ENCODE data around the gene NPAS2. TPM values are rescaled to one million over a fixed set of nuclear protein-coding genes. Genes with fewer than 3 reads are reported as not detected.

The NPAS2 gene
- total RNA-seq, 1 experiment from 2014 or later, result not detected

DNA sequence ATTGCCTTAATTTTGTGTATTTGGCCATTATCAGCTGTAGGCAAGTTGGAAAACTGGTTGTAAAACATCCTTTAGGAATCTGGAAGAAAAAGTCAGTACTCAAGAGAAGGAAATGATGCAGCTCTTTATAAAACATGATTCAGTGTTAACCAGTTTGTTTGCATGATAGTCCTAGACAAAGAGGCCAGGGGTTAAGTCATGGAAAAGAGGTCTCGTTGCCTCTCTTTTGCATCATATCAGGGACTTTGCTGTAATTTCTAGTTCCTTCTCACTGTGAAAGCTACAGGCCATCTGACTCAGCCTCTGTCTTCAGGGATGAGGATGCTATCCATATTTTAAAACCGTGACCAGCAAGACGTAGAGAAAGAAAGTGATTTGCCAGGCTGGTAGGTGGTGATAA, 38.0 kb downstream of the NPAS2 start:
- Histone ChIP-seq H3K4me2 (ENCODE audit: low read depth, low read length, poor library complexity, severe bottlenecking) (no peak overlapping the region), H3K36me3 (ENCODE audit: insufficient read depth, low read length) (no peaks in the 10 kb centered on the region), H2AFZ (ENCODE audit: low read length) (no peak overlapping the region), H3K27ac (ENCODE audit: low read length) (no peak overlapping the region), H3K9me3 (ENCODE audit: low read length) (no peaks in the 10 kb centered on the region), H3K27me3 (ENCODE audit: low read length) (no peaks in the 10 kb centered on the region), H3K4me1 (ENCODE audit: low read length) (peaks cover 10% of the 10 kb centered on the region), H3K4me3 (ENCODE audit: low read length) (no peak overlapping the region), H4K20me1 (ENCODE audit: insufficient read depth, low read depth, low read length) (no peaks in the 10 kb centered on the region), H3K79me2 (ENCODE audit: low read length) (no peaks in the 10 kb centered on the region), H3K9me2 (replicated peaks; ENCODE audit: insufficient read depth, low read length) (no peaks in the 10 kb centered on the region), H3K9ac (ENCODE audit: low read length) (no peak overlapping the region)
- no peak for DNase-seq

- Histone ChIP-seq H3K9me2 (replicated peaks; ENCODE audit: insufficient read depth, low read length) (no peaks in the 10 kb centered on the region), H2AFZ (ENCODE audit: low read length) (no peak overlapping the region), H3K27me3 (ENCODE audit: low read length) (no peaks in the 10 kb centered on the region), H3K4me2 (ENCODE audit: low read depth, low read length, poor library complexity, severe bottlenecking) (no peak overlapping the region), H3K4me3 (ENCODE audit: low read length) (no peak overlapping the region), H3K36me3 (ENCODE audit: insufficient read depth, low read length) (no peaks in the 10 kb centered on the region), H3K79me2 (ENCODE audit: low read length) (no peaks in the 10 kb centered on the region), H3K4me1 (ENCODE audit: low read length) (no peaks in the 10 kb centered on the region), H3K9ac (ENCODE audit: low read length) (no peak overlapping the region), H4K20me1 (ENCODE audit: insufficient read depth, low read depth, low read length) (no peaks in the 10 kb centered on the region), H3K27ac (ENCODE audit: low read length) (no peak overlapping the region), H3K9me3 (ENCODE audit: low read length) (no peaks in the 10 kb centered on the region)
- no peak for DNase-seq
Measured at GRCh38 chr2:100859902-100860301, 40.0 kb downstream of the NPAS2 start.

GRCh38 chr2:100861340-100861739, 41.4 kb downstream of the NPAS2 start:
- H3K79me2 ChIP-seq (ENCODE audit: low read length), result no peaks in the 10 kb centered on the region
- no peaks in the 10 kb centered on the region for H3K9me2 ChIP-seq (replicated peaks; ENCODE audit: insufficient read depth, low read length)
- H3K4me2 ChIP-seq (ENCODE audit: low read depth, low read length, poor library complexity, severe bottlenecking), result no peak overlapping the region
- DNase-seq, result no peak
- H3K9me3 ChIP-seq (ENCODE audit: low read length), result no peaks in the 10 kb centered on the region
- H4K20me1 ChIP-seq (ENCODE audit: insufficient read depth, low read depth, low read length), result no peaks in the 10 kb centered on the region
- no peak overlapping the region for H2AFZ ChIP-seq (ENCODE audit: low read length)
- H3K9ac ChIP-seq (ENCODE audit: low read length), result no peak overlapping the region
- no peaks in the 10 kb centered on the region for H3K36me3 ChIP-seq (ENCODE audit: insufficient read depth, low read length)
- no peaks in the 10 kb centered on the region for H3K4me1 ChIP-seq (ENCODE audit: low read length)
- H3K27ac ChIP-seq (ENCODE audit: low read length), result no peak overlapping the region
- H3K4me3 ChIP-seq (ENCODE audit: low read length), result no peak overlapping the region
- no peaks in the 10 kb centered on the region for H3K27me3 ChIP-seq (ENCODE audit: low read length)

DNA sequence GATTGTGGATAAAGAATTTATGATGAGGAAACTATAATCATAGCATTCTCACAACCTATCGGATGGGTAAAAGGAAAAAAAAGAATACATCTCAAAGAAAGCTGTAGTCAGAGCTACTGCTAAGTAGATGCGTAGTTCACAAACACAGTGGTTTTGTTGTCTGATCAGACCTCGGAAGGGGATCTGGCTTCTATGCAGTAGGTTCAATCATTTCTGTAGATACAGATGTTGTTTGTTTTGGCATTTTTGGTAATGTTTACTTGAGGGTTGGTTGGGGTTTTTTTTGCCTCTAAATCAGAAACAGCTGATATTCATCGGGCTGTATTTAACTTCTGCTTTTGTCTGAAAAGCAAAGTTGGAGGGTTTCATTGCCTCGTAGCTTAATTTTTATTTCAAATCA, 42.1 kb downstream of the NPAS2 start:
- H3K36me3 ChIP-seq (ENCODE audit: insufficient read depth, low read length), result no peaks in the 10 kb centered on the region
- no peaks in the 10 kb centered on the region for H3K4me1 ChIP-seq (ENCODE audit: low read length)
- H3K9ac ChIP-seq (ENCODE audit: low read length), result no peak overlapping the region
- no peaks in the 10 kb centered on the region for H3K79me2 ChIP-seq (ENCODE audit: low read length)
- H3K9me3 ChIP-seq (ENCODE audit: low read length), result no peaks in the 10 kb centered on the region
- H3K27me3 ChIP-seq (ENCODE audit: low read length), result no peaks in the 10 kb centered on the region
- H3K4me3 ChIP-seq (ENCODE audit: low read length), result no peak overlapping the region
- H3K9me2 ChIP-seq (replicated peaks; ENCODE audit: insufficient read depth, low read length), result no peaks in the 10 kb centered on the region
- no peak overlapping the region for H3K27ac ChIP-seq (ENCODE audit: low read length)
- H3K4me2 ChIP-seq (ENCODE audit: low read depth, low read length, poor library complexity, severe bottlenecking), result no peak overlapping the region
- DNase-seq, result no peak
- H2AFZ ChIP-seq (ENCODE audit: low read length), result no peak overlapping the region
- H4K20me1 ChIP-seq (ENCODE audit: insufficient read depth, low read depth, low read length), result no peaks in the 10 kb centered on the region

DNA sequence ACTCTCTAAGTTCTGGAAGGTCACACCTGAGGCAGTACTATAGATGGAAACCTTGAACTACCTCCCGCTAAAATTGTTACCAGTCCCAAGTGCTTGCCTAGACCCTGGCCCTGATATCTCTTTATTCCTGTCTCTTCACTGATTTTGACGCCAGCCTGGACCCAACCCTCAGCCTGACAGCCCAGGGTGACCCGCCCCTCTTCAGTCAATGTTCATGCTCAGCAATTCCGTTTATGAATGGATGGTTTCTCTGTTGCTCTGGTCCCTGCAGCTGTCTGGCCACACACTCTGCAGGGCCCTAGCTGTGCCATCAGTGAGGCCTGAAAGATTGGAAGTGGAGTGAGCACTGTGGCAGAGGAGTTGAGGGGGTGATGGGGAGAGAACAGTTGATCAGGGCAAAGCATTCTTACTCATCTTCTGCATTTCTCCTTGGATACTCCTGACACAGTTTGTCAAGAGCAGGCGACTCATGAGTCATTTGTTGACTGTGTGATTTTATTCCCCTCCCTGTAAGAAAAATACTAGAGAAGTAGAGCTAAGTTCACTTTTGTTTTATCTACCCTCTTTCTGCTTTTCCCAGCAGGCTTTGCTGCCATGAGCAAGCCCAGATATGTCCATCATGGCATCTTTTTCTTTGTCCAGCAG, 46.0 kb downstream of the NPAS2 start:
- H3K9me3 ChIP-seq (ENCODE audit: low read length), result 0 out of 2 replicates have a peak, but pooled peaks cover 3% of the 10 kb centered on the region
- H3K9me2 ChIP-seq (replicated peaks; ENCODE audit: insufficient read depth, low read length), result no peaks in the 10 kb centered on the region
- H3K4me1 ChIP-seq (ENCODE audit: low read length), result no peaks in the 10 kb centered on the region
- H3K27me3 ChIP-seq (ENCODE audit: low read length), result no peaks in the 10 kb centered on the region
- no peak overlapping the region for H3K27ac ChIP-seq (ENCODE audit: low read length)
- DNase-seq, result no peak
- H3K4me2 ChIP-seq (ENCODE audit: low read depth, low read length, poor library complexity, severe bottlenecking), result no peak overlapping the region
- no peak overlapping the region for H2AFZ ChIP-seq (ENCODE audit: low read length)
- H3K79me2 ChIP-seq (ENCODE audit: low read length), result no peaks in the 10 kb centered on the region
- no peak overlapping the region for H3K4me3 ChIP-seq (ENCODE audit: low read length)
- H3K36me3 ChIP-seq (ENCODE audit: insufficient read depth, low read length), result no peaks in the 10 kb centered on the region
- H4K20me1 ChIP-seq (ENCODE audit: insufficient read depth, low read depth, low read length), result no peaks in the 10 kb centered on the region
- H3K9ac ChIP-seq (ENCODE audit: low read length), result no peak overlapping the region

DNA sequence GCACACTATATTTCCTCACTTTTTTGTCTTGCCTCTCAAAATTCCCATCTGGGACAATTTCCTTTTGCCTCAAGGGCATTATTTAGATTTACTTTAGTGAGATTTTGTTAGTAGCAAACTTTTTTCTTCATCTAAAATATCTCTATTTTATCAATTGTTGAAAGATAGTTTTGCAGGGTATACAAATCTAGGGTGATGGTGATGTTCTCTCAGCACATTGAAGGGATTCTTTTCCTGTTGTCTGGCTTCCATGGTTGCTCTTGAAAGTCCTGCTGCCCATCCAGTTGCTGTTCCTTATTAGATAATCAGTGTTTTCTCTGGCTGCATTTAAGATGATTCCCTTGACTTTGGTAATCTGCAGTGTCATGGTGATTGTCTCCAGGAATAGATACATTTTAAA, 48.1 kb downstream of the NPAS2 start:
- no peak for DNase-seq
- Histone ChIP-seq H3K9ac (ENCODE audit: low read length) (no peak overlapping the region), H4K20me1 (ENCODE audit: insufficient read depth, low read depth, low read length) (no peaks in the 10 kb centered on the region), H3K27me3 (ENCODE audit: low read length) (no peaks in the 10 kb centered on the region), H2AFZ (ENCODE audit: low read length) (no peak overlapping the region), H3K4me1 (ENCODE audit: low read length) (no peaks in the 10 kb centered on the region), H3K4me2 (ENCODE audit: low read depth, low read length, poor library complexity, severe bottlenecking) (no peak overlapping the region), H3K36me3 (ENCODE audit: insufficient read depth, low read length) (no peaks in the 10 kb centered on the region), H3K9me3 (ENCODE audit: low read length) (0 out of 2 replicates have a peak, but pooled peaks cover 3% of the 10 kb centered on the region), H3K9me2 (replicated peaks; ENCODE audit: insufficient read depth, low read length) (no peaks in the 10 kb centered on the region), H3K79me2 (ENCODE audit: low read length) (no peaks in the 10 kb centered on the region), H3K4me3 (ENCODE audit: low read length) (no peak overlapping the region), H3K27ac (ENCODE audit: low read length) (no peak overlapping the region)

DNA sequence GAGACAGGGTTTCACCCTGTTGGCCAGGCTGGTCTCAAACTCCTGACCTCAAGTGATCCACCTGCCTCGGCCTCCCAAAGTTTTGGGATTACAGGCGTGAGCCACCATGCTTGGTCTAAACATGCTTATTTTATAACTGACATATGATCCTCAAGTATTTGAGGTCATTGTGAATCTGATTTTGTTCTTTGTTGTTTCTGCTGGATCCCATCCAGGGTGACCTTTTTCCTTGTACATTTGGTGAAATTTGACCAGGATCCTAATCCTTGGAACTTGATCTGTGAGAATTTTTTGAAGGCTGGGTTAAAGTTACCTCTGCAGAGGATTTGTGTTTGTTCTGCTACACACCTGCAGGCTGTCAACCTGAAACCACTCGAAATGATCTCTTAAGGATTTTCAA, 49.2 kb downstream of the NPAS2 start:
- no peak for DNase-seq
- Histone ChIP-seq H3K27ac (ENCODE audit: low read length) (no peak overlapping the region), H3K9ac (ENCODE audit: low read length) (no peak overlapping the region), H3K36me3 (ENCODE audit: insufficient read depth, low read length) (no peaks in the 10 kb centered on the region), H3K4me2 (ENCODE audit: low read depth, low read length, poor library complexity, severe bottlenecking) (no peak overlapping the region), H3K9me3 (ENCODE audit: low read length) (0 out of 2 replicates have a peak, but pooled peaks cover 3% of the 10 kb centered on the region), H4K20me1 (ENCODE audit: insufficient read depth, low read depth, low read length) (no peaks in the 10 kb centered on the region), H2AFZ (ENCODE audit: low read length) (no peak overlapping the region), H3K27me3 (ENCODE audit: low read length) (no peaks in the 10 kb centered on the region), H3K4me3 (ENCODE audit: low read length) (no peak overlapping the region), H3K79me2 (ENCODE audit: low read length) (no peaks in the 10 kb centered on the region), H3K4me1 (ENCODE audit: low read length) (no peaks in the 10 kb centered on the region), H3K9me2 (replicated peaks; ENCODE audit: insufficient read depth, low read length) (no peaks in the 10 kb centered on the region)

GRCh38 chr2:100870652-100871531, 51.0 kb downstream of the NPAS2 start:
- no peaks in the 10 kb centered on the region for H3K79me2 ChIP-seq (ENCODE audit: low read length)
- H4K20me1 ChIP-seq (ENCODE audit: insufficient read depth, low read depth, low read length), result no peaks in the 10 kb centered on the region
- H3K4me1 ChIP-seq (ENCODE audit: low read length), result no peaks in the 10 kb centered on the region
- H3K27me3 ChIP-seq (ENCODE audit: low read length), result no peaks in the 10 kb centered on the region
- H3K9ac ChIP-seq (ENCODE audit: low read length), result no peak overlapping the region
- no peak overlapping the region for H3K4me3 ChIP-seq (ENCODE audit: low read length)
- H2AFZ ChIP-seq (ENCODE audit: low read length), result no peak overlapping the region
- H3K27ac ChIP-seq (ENCODE audit: low read length), result no peak overlapping the region
- H3K4me2 ChIP-seq (ENCODE audit: low read depth, low read length, poor library complexity, severe bottlenecking), result no peak overlapping the region
- H3K9me2 ChIP-seq (replicated peaks; ENCODE audit: insufficient read depth, low read length), result no peaks in the 10 kb centered on the region
- no peaks in the 10 kb centered on the region for H3K36me3 ChIP-seq (ENCODE audit: insufficient read depth, low read length)
- DNase-seq, result peak; percentile 67
- 0 out of 2 replicates have a peak, but pooled peaks cover 3% of the 10 kb centered on the region for H3K9me3 ChIP-seq (ENCODE audit: low read length)
